ENCODE results near the gene MPC1.

DNA sequence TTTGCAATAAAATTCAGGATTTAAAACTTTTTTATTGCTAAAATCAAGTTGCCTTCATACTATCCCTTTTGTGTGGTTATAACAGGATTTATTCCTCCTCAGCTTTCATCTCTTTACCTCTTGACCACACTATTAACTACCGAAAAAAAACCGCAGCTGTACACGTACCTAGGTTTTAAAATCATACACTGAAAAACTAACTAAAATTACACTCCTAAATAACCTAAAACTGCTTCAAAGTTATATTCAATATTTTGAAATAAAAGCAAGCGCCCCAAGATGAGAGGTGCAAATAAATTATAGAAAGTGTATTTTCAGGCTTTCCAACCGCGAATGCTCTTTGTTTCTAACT lies 1.4 kb downstream of the MPC1 start:
- TF ChIP-seq, protein P1, sequence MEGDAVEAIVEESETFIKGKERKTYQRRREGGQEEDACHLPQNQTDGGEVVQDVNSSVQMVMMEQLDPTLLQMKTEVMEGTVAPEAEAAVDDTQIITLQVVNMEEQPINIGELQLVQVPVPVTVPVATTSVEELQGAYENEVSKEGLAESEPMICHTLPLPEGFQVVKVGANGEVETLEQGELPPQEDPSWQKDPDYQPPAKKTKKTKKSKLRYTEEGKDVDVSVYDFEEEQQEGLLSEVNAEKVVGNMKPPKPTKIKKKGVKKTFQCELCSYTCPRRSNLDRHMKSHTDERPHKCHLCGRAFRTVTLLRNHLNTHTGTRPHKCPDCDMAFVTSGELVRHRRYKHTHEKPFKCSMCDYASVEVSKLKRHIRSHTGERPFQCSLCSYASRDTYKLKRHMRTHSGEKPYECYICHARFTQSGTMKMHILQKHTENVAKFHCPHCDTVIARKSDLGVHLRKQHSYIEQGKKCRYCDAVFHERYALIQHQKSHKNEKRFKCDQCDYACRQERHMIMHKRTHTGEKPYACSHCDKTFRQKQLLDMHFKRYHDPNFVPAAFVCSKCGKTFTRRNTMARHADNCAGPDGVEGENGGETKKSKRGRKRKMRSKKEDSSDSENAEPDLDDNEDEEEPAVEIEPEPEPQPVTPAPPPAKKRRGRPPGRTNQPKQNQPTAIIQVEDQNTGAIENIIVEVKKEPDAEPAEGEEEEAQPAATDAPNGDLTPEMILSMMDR (IDR thresholded peaks at IDR 0.05): no peak
- no peak for TF ChIP-seq ZFX (IDR thresholded peaks at IDR 0.05; ENCODE audit: borderline replicate concordance)
